Right ventricle myocardium superior (tissue), 1 donor: ENCODE measurements around the gene SMIM29. TPM values are rescaled to one million over a fixed set of nuclear protein-coding genes. Genes with fewer than 3 reads are reported as not detected.
A peak's percentile ranks its signal among the peaks of the same experiment; 100 is the strongest.

ENCODE experiments used
- ATAC-seq: fragments of 200-7000 bp; cut with Tn5 transposase; one replicate; pipeline ENCODE4 v1.9.1; 2020; ENCODE audit warnings: mild to moderate bottlenecking; ENCODE audit not compliant: poor library complexity
- DNase-seq: peaks from one replicate; pipeline ENCODE4 v3.0.0-alpha.2; 2020
- intact Hi-C: fragments of 100-400 bp; cut with DNase I; formaldehyde crosslinking; loops from one replicate; pipeline ENCODE4 v1.11.2; 2022
- long read RNA-seq: library from polyadenylated mRNA; unstranded; transcript quantifications from one replicate; pipeline ENCODE4 v2.0.0, GENCODE V29; 2021
- total RNA-seq: library from RNA; stranded (reverse); fragmentation: NEBNext Ultra II Directional; extraction: Animal tissue kit (Norgen Biotek cat#: 25700); gene quantifications from one replicate; pipeline ENCODE4 v1.2.1, GENCODE V29; 2021
- donor health status: DM: no; HTN: yes; CAD: no; lungs with severe emphysema.

Gene SMIM29
- total RNA-seq, result 19.1 TPM
- long read RNA-seq, transcript SMIM29-205 (5 exons, 1,297 nt), result major isoform, 30 of 43 reads
- long read RNA-seq, partial matches to known transcripts, result 3 of 43 reads
- long read RNA-seq, other reads (novel, unspliced or antisense), result 2 of 43 reads

- intact Hi-C loops, result loop anchor here (2.0 kb wide), 2 partner anchors 144 to 166 kb away; partner anchors contain the start of gene NUDT3
- ATAC-seq, result peak; percentile 95
- DNase-seq, result peak; percentile 98
Observed at GRCh38 chr6:34248727-34249468, at the start of gene SMIM29. TSS of gene SMIM29 (minus strand) at chr6:34249006. CDS start at chr6:34247791, 1,215 bp downstream.

GRCh38 chr6:34295721-34296120 is 46.9 kb upstream of the SMIM29 start:
- DNase-seq (no peak), ATAC-seq (no peak)
- intact Hi-C loops, result no loop called here

- intact Hi-C loops, result no loop called here
- no peak for ATAC-seq
- DNase-seq, result no peak
Observed at GRCh38 chr6:34292954-34293353, 44.1 kb upstream of the SMIM29 start.

- DNase-seq (no peak), ATAC-seq (no peak)
- intact Hi-C loops, result no loop called here
Observed at GRCh38 chr6:34289137-34289536, 40.3 kb upstream of the SMIM29 start.

- intact Hi-C loops, result no loop called here
- ATAC-seq, result no peak
- DNase-seq, result no peak
Observed at GRCh38 chr6:34288581-34288980, 39.8 kb upstream of the SMIM29 start.

- intact Hi-C loops, result no loop called here
- no peak for ATAC-seq
- DNase-seq, result no peak
Observed at GRCh38 chr6:34285448-34286164, 36.8 kb upstream of the SMIM29 start.

GRCh38 chr6:34284563-34285447 is 36.0 kb upstream of the SMIM29 start:
- intact Hi-C loops, result no loop called here
- DNase-seq, result peak; percentile 76
- ATAC-seq, result peak; percentile 80

GRCh38 chr6:34281702-34282334 is 33.0 kb upstream of the SMIM29 start:
- intact Hi-C loops, result no loop called here
- ATAC-seq (no peak), DNase-seq (no peak)

GRCh38 chr6:34280216-34280615 is 31.4 kb upstream of the SMIM29 start:
- intact Hi-C loops, result no loop called here
- no peak for ATAC-seq
- DNase-seq, result no peak

GRCh38 chr6:34278833-34279232 is 30.0 kb upstream of the SMIM29 start:
- DNase-seq (no peak), ATAC-seq (no peak)
- intact Hi-C loops, result no loop called here

GRCh38 chr6:34277763-34278112 is 28.9 kb upstream of the SMIM29 start:
- intact Hi-C loops, result no loop called here
- DNase-seq (no peak), ATAC-seq (no peak)

- peak; percentile 44 for DNase-seq
- ATAC-seq, result peak; percentile 85
- intact Hi-C loops, result no loop called here
Observed at GRCh38 chr6:34276881-34277762, 28.3 kb upstream of the SMIM29 start.

- ATAC-seq (peak; percentile 21), DNase-seq (no peak)
- intact Hi-C loops, result no loop called here
Observed at GRCh38 chr6:34276191-34276590, 27.4 kb upstream of the SMIM29 start.

GRCh38 chr6:34275128-34275804 is 26.5 kb upstream of the SMIM29 start:
- intact Hi-C loops, result no loop called here

GRCh38 chr6:34274129-34274528 is 25.3 kb upstream of the SMIM29 start:
- DNase-seq (no peak), ATAC-seq (no peak)
- intact Hi-C loops, result no loop called here

More at GRCh38 chr6:34275128-34275804, 26.5 kb upstream of the SMIM29 start:
- ATAC-seq (no peak), DNase-seq (no peak)

- intact Hi-C loops, result no loop called here
Observed at GRCh38 chr6:34273242-34273805, 24.5 kb upstream of the SMIM29 start.

More at GRCh38 chr6:34273242-34273805, 24.5 kb upstream of the SMIM29 start:
- peak; percentile 65 for ATAC-seq
- DNase-seq, result peak; percentile 73
